VCaP (cell line): ENCODE results near the gene TRPM3.

Experiments
- H3K27ac ChIP-seq: fragments of 450-650 bp; 2 replicates; pipeline ENCODE4 v1.5.1; 2017
- CTCF ChIP-seq: fragments of 450-650 bp; conservative IDR thresholded peaks from 2 replicates; pipeline ENCODE4 v1.5.1; 2017; ENCODE audit warnings: mild to moderate bottlenecking, moderate library complexity

The TRPM3 gene

GRCh38 chr9:71105192-71105591, 16.2 kb downstream of the TRPM3 start:
- TF ChIP-seq CTCF = no peak
- no peak overlapping the region for H3K27ac ChIP-seq

GRCh38 chr9:71098801-71099200, 22.6 kb downstream of the TRPM3 start:
- no peak overlapping the region for H3K27ac ChIP-seq
- TF ChIP-seq CTCF = no peak

GRCh38 chr9:71097671-71098070, 23.8 kb downstream of the TRPM3 start:
- H3K27ac ChIP-seq = no peak overlapping the region
- TF ChIP-seq CTCF = no peak

- no peak overlapping the region; the same call in 1 of the 2 replicates for H3K27ac ChIP-seq
- no peak for TF ChIP-seq CTCF
Observed at GRCh38 chr9:71096421-71097108, 24.9 kb downstream of the TRPM3 start.

- no peak overlapping the region for H3K27ac ChIP-seq
- no peak for TF ChIP-seq CTCF
Observed at GRCh38 chr9:71094708-71095251, 26.6 kb downstream of the TRPM3 start.

- H3K27ac ChIP-seq = no peak overlapping the region
- TF ChIP-seq CTCF = no peak
Observed at GRCh38 chr9:71090896-71091295, 30.5 kb downstream of the TRPM3 start.

GRCh38 chr9:71079451-71079850, 42.0 kb downstream of the TRPM3 start:
- H3K27ac ChIP-seq = no peak overlapping the region
- no peak for TF ChIP-seq CTCF
